Stimulated activated naive CD8-positive, alpha-beta T cell treated with anti-CD3 and anti-CD28 coated beads, Interleukin-15, amount 100 ng/mL, for 72 hours (primary cell): ENCODE data around the gene DGCR2.
"Not testable (repeated sequence)": the region's sequence is repeated elsewhere in the genome, so short reads cannot be mapped to it uniquely, and the experiment has no call there.

ENCODE experiments used
- ATAC-seq: fragments of 150-1000 bp; cut with Tn5 transposase; 2 replicates; pipeline ENCODE4 v1.10.0; 2021; ENCODE audit warnings: mild to moderate bottlenecking, moderate library complexity
- DNase-seq, 2 donors: peaks; one replicate each; pipeline ENCODE4 v3.0.0; 2021 to 2022
- H3K27ac Mint-ChIP-seq, 2 donors: one replicate each; pipeline ENCODE4 v1.8.0; 2022; ENCODE audit warnings: mild to moderate bottlenecking in 2 of 2, mixed read lengths in 2 of 2, moderate library complexity in 2 of 2
- H3K27me3 Mint-ChIP-seq: one replicate; pipeline ENCODE4 v1.8.0; 2022; ENCODE audit warnings: mixed read lengths
- H3K4me1 Mint-ChIP-seq: one replicate; pipeline ENCODE4 v1.8.0; 2022; ENCODE audit warnings: mild to moderate bottlenecking, mixed read lengths
- H3K4me3 Mint-ChIP-seq, 2 donors: one replicate each; pipeline ENCODE4 v1.8.0; 2022; ENCODE audit warnings: mild to moderate bottlenecking in 2 of 2, mixed read lengths in 2 of 2, moderate library complexity in 1 of 2
- H3K9me3 Mint-ChIP-seq, 2 donors: one replicate each; pipeline ENCODE4 v1.8.0; 2022; ENCODE audit warnings: mixed read lengths in 2 of 2

The DGCR2 gene

DNA sequence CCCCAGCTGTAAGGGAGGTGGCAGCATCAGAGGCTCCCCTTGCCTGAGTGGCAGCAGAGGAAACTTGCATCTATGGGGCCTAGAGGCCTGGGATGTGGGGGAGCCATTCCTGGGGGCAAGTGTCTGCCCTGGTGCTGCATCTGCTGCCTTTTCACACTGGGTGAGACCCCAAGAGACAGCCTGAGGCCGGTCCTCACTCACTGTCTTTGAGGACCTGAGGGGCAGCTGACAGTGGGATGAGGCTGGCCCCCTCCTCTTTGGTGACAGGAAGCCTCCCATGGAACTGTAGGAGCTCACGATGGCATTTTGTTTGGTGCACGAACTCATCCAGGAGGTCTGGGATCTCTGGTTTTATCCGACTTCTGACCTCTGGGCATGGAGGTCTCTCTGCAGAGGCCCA, 104.0 kb downstream of the DGCR2 start:
- H3K4me1 Mint-ChIP-seq = no peaks in the 10 kb centered on the region
- ATAC-seq = no peak

DNA sequence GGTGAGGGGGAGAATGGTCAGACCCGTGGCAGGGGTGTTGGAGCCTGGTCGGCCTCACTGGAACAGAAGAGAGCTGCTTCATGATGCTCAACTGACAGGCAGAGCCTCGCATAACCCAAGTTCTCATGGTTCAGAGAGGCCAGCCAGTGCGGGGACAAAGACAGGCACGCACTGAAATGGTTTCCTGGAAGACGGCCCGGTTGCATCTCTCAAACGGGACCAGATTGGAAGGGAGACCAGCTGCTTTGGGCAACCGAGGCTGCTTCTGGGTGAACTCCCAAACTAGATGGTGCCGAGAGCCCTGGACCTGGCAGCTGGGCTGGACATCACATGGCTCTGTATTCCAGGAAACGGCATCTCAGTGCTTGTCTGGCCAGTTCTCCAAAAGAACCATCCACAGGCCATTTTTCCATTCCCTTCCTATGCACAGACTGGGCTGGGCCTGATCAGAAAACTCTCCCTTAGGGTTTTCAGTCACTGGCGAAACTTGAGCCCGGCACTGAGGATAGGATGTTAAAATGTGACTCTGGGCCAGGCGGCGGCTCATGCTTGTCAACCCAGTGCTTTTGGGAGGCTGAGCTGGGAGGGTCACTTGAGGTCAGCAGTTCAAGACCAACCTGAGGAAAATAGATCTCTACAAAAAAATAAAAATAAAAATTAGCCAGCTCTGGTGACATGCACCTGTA, 106.0 kb downstream of the DGCR2 start:
- ATAC-seq (no peak), DNase-seq (no peak)
- Mint-ChIP-seq H3K27ac (peak overlapping the region in 1 of 2 donors; percentile 76), H3K27me3 (peaks cover 57% of the 10 kb centered on the region), H3K9me3 (no peaks in the 10 kb centered on the region), H3K4me3 (no peak overlapping the region), H3K4me1 (no peaks in the 10 kb centered on the region)

More for the DNA sequence above, 104.0 kb downstream of the DGCR2 start:
- peaks cover 56% of the 10 kb centered on the region for H3K27me3 Mint-ChIP-seq
- no peak overlapping the region for H3K27ac Mint-ChIP-seq
- H3K9me3 Mint-ChIP-seq = no peaks in the 10 kb centered on the region
- no peak for DNase-seq
- H3K4me3 Mint-ChIP-seq = no peak overlapping the region

GRCh38 chr22:19014886-19015285, 107.3 kb downstream of the DGCR2 start:
- H3K27me3 Mint-ChIP-seq = peaks cover 57% of the 10 kb centered on the region
- DNase-seq = no peak
- H3K27ac Mint-ChIP-seq = no peak overlapping the region

GRCh38 chr22:19013881-19014598, 108.2 kb downstream of the DGCR2 start:
- H3K9me3 Mint-ChIP-seq, H3K4me1 Mint-ChIP-seq, DNase-seq, ATAC-seq, H3K27ac Mint-ChIP-seq, H3K4me3 Mint-ChIP-seq: not testable (repeated sequence)
- peaks cover 49% of the 10 kb centered on the region for H3K27me3 Mint-ChIP-seq

More at GRCh38 chr22:19014886-19015285, 107.3 kb downstream of the DGCR2 start:
- ATAC-seq = no peak
- Mint-ChIP-seq H3K9me3 (no peaks in the 10 kb centered on the region), H3K4me3 (no peak overlapping the region), H3K4me1 (no peaks in the 10 kb centered on the region)

GRCh38 chr22:19013411-19013810, 108.8 kb downstream of the DGCR2 start:
- peaks cover 43% of the 10 kb centered on the region for H3K27me3 Mint-ChIP-seq
- DNase-seq, H3K4me3 Mint-ChIP-seq, H3K4me1 Mint-ChIP-seq, ATAC-seq, H3K9me3 Mint-ChIP-seq, H3K27ac Mint-ChIP-seq: not testable (repeated sequence)

DNA sequence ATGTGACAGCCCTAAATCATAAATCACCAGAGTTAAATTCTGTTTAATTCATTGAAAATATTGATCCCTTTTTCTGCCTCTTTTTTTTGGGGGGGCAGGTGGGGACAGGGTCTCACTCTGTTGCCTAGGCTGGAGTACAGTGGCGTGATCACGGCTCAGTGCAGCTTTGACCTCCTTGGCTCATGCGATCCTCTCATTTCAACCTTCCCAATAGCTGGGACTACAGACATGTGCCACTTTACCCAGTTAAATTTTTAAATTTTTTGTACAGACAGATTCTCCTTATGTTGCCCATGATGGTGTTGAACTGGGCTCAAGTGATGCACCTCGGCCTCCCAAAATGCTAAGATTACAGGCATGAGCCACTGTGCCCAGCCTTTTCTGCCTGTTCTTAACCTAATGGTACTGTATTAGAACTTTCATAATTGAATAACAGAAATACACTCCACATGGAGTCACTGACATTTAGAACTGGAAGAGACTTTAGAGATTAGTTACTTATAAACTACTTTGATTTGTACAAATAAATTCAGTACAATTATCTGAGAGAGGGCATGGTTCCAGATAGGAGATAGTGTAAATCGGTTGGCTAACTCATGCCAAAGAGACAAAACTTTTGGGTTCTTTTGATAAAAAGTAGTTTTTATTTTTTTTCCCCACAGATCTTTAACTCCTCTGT, 109.8 kb downstream of the DGCR2 start:
- Mint-ChIP-seq H3K27me3 (peaks cover 37% of the 10 kb centered on the region), H3K4me3 (no peak overlapping the region), H3K27ac (no peak overlapping the region), H3K4me1 (no peaks in the 10 kb centered on the region), H3K9me3 (no peaks in the 10 kb centered on the region)
- no peak for DNase-seq
- ATAC-seq = no peak

DNA sequence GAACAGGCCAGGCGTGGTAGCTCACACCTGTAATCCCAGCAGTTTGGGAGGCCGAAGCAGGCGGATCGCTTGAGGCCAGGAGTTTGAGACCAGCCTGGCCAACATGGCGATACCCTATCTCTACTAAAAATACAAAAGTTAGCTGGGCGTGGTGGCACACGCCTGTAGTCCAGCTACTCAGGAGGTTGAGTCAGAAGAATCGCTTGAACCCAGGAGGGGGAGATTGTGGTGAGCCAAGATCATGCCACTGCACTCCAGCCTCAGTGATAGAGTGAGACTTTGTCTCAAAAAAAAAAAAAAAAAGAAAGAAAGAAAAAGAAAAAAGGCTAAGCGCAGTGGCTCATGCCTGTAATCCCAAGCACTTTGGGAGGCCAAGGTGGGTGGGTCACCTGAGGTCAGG, 110.6 kb downstream of the DGCR2 start:
- H3K27ac Mint-ChIP-seq, ATAC-seq, DNase-seq, H3K4me1 Mint-ChIP-seq, H3K9me3 Mint-ChIP-seq, H3K4me3 Mint-ChIP-seq: not testable (repeated sequence)
- H3K27me3 Mint-ChIP-seq = peaks cover 29% of the 10 kb centered on the region

DNA sequence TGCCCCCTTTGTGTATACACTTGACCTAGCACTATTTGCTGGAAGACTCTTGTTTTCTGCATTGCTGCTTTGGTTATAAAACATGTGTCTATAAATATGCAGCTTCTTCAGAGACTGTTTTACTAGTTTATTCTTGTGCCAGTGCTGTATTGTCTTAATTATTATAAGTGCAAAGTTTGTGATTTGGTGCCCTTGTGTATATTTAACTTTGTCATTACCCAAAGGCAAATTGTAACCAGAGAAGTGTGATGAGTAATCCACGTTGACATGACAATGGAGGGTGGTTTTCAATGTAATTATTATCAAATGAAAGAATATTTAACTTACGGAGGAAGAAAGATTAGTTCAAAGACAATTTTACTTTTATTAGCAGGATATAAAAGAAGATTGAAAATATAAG, 111.1 kb downstream of the DGCR2 start:
- no peak for ATAC-seq
- H3K4me1 Mint-ChIP-seq = no peaks in the 10 kb centered on the region
- no peak overlapping the region for H3K4me3 Mint-ChIP-seq
- no peak overlapping the region for H3K27ac Mint-ChIP-seq
- no peaks in the 10 kb centered on the region for H3K9me3 Mint-ChIP-seq
- H3K27me3 Mint-ChIP-seq = peaks cover 25% of the 10 kb centered on the region
- no peak for DNase-seq

DNA sequence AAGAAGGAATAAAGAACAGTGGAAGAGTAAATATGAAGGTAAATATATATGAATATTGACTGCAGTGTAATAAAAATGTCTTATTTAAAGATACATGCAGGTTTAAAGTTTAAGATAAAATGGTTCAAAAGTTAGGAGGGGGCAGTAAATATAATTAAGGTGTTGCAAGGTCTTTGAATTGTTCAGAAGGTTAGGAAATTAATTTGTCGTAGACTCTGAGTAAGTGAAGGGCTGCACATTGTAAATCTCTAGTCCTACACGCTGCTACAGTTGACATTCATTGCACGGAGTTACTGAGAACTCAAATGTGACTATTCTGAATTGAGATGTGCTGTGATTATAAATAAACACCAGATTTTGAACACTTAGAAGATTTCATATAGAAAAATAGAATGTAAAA, 116.3 kb downstream of the DGCR2 start:
- ATAC-seq (no peak), DNase-seq (no peak)
- H3K9me3 Mint-ChIP-seq = no peaks in the 10 kb centered on the region
- H3K4me1 Mint-ChIP-seq = no peaks in the 10 kb centered on the region
- H3K27ac Mint-ChIP-seq = no peak overlapping the region
- H3K4me3 Mint-ChIP-seq = no peak overlapping the region
- H3K27me3 Mint-ChIP-seq = peaks cover 20% of the 10 kb centered on the region

DNA sequence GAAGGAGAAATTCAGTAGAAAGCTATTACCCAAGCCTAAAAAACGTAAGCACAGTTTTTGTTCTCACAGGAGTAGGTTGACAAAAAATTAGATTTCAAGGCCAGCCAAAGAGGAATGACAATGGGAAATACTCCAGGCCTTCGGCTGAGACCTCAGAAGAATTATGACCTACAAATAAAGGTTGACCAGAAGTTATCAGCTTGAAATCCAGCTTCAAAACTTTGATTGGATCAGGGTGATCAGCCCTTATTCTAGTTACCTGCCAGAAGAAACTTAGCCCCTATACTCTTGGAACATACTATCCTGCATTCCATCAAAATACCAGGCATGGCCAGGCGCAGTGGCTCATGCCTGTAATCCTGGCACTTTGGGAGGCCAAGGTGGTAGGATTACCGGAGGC, 117.7 kb downstream of the DGCR2 start:
- Mint-ChIP-seq H3K27ac (no peak overlapping the region), H3K9me3 (no peaks in the 10 kb centered on the region), H3K4me3 (no peak overlapping the region)

GRCh38 chr22:19003508-19003907, 118.7 kb downstream of the DGCR2 start:
- DNase-seq (no peak), ATAC-seq (no peak)
- Mint-ChIP-seq H3K4me1 (no peaks in the 10 kb centered on the region), H3K27ac (no peak overlapping the region), H3K9me3 (no peaks in the 10 kb centered on the region), H3K27me3 (peaks cover 9% of the 10 kb centered on the region), H3K4me3 (no peak overlapping the region)

More for the DNA sequence above, 117.7 kb downstream of the DGCR2 start:
- ATAC-seq = no peak
- DNase-seq = no peak
- Mint-ChIP-seq H3K4me1 (no peaks in the 10 kb centered on the region), H3K27me3 (peaks cover 9% of the 10 kb centered on the region)

DNA sequence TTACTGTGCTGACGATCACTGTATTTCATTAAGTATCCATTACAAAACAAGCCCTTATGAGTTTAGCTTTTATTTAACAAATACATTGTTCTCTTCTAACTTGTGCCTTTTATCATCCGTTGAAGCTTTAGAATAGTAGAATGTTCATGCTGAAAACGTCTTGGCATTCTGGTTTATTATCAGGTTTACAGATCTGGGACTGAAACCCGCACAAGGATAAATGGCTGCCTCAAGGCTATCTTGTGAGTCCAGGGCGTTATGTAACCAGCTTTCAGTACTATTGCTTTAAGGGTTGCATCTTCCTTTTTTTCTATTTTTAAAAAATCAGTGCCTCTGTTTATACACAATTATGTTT, 119.6 kb downstream of the DGCR2 start:
- no peak for ATAC-seq
- no peak for DNase-seq
- Mint-ChIP-seq H3K4me3 (no peak overlapping the region), H3K27ac (no peak overlapping the region), H3K27me3 (peaks cover 13% of the 10 kb centered on the region), H3K4me1 (no peaks in the 10 kb centered on the region), H3K9me3 (no peaks in the 10 kb centered on the region)

DNA sequence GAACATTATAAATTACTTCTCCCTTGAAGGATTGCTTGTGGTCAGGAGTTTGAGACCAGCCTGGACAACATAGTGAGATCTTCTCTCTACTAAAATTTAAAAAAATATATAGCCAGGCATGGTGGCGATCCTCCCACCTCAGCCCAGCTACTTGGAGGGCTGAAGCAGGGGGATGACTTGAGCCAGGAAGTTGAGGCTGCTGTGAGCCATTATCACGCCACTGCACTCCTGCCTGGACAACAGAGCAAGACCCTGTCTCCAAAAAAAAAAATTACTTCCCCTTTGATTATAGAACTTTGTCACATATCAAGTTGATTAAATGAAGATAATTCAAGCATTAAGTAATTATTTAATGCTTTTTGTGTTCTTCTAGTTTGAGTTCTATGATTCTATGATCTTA, 121.0 kb downstream of the DGCR2 start:
- no peaks in the 10 kb centered on the region for H3K9me3 Mint-ChIP-seq
- H3K4me3 Mint-ChIP-seq = no peak overlapping the region
- ATAC-seq = no peak
- no peak overlapping the region for H3K27ac Mint-ChIP-seq
- peaks cover 20% of the 10 kb centered on the region for H3K27me3 Mint-ChIP-seq
- no peaks in the 10 kb centered on the region for H3K4me1 Mint-ChIP-seq
- no peak for DNase-seq

DNA sequence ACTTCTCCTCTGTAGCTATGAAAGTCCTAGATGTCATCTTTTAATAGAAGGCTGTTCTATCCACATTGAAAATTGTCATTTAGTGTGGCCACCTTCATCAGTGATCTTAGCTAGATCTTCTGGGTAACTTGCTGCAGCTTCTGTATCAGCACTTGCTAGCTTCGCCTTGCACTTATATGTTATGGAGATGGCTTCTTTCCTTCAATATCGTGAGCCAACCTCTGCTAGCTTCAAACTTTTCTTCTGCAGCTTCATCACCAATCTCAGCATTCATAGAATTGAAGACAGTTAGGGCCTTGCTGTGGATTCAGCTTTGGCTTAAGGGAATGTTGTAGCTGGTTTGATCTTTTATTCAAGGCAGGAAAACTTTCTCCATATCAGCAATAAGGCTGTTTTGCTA, 122.1 kb downstream of the DGCR2 start:
- not testable (repeated sequence) for DNase-seq, H3K4me3 Mint-ChIP-seq, H3K27ac Mint-ChIP-seq, ATAC-seq, H3K9me3 Mint-ChIP-seq, H3K4me1 Mint-ChIP-seq
- peaks cover 22% of the 10 kb centered on the region for H3K27me3 Mint-ChIP-seq

- H3K27me3 Mint-ChIP-seq = peaks cover 25% of the 10 kb centered on the region
- H3K4me1 Mint-ChIP-seq = no peaks in the 10 kb centered on the region
- no peak for DNase-seq
- H3K27ac Mint-ChIP-seq = no peak overlapping the region
- no peak overlapping the region for H3K4me3 Mint-ChIP-seq
- ATAC-seq = no peak
- no peaks in the 10 kb centered on the region for H3K9me3 Mint-ChIP-seq
Observed at GRCh38 chr22:18999416-18999815, 122.8 kb downstream of the DGCR2 start.

- peaks cover 25% of the 10 kb centered on the region for H3K27me3 Mint-ChIP-seq
- H3K9me3 Mint-ChIP-seq = no peaks in the 10 kb centered on the region
- H3K4me3 Mint-ChIP-seq = no peak overlapping the region
- DNase-seq = no peak
- no peaks in the 10 kb centered on the region for H3K4me1 Mint-ChIP-seq
- no peak overlapping the region for H3K27ac Mint-ChIP-seq
- no peak for ATAC-seq
Observed at GRCh38 chr22:18999008-18999407, 123.2 kb downstream of the DGCR2 start.
